Neural cell (in vitro differentiated cells): ENCODE results near the gene CFAP45. TPM values are rescaled to one million over a fixed set of nuclear protein-coding genes. Genes with fewer than 3 reads are reported as not detected.

ENCODE experiments used
- H2AFZ ChIP-seq: fragments of 200-600, 300-800 bp; sonication (generic), shearing (Covaris generic); 2 replicates; pipeline ENCODE4 v1.6.0; 2014; ENCODE audit warnings: low read depth, mild to moderate bottlenecking, antibody characterized with exemption, low read length, moderate library complexity
- H3F3A ChIP-seq: fragments of 200-600 bp; shearing (Covaris generic); 2 replicates; pipeline ENCODE4 v1.6.1; 2016; ENCODE audit warnings: mild to moderate bottlenecking, moderate library complexity, mixed read lengths, antibody characterized with exemption, low read length; ENCODE audit not compliant: insufficient read depth, poor library complexity, severe bottlenecking
- H3K27ac ChIP-seq: fragments of 200-600, 300-800 bp; sonication (generic), shearing (Covaris generic); 2 replicates; pipeline ENCODE4 v1.5.1; 2014; ENCODE audit warnings: mild to moderate bottlenecking, low read length, moderate library complexity
- H3K27me3 ChIP-seq: fragments of 300-800, 200-600 bp; sonication (generic), shearing (Covaris generic); 2 replicates; pipeline ENCODE4 v1.6.0; 2014; ENCODE audit warnings: mild to moderate bottlenecking, low read depth, low read length, moderate library complexity; ENCODE audit not compliant: insufficient read depth
- H3K36me3 ChIP-seq: fragments of 300-800, 200-600 bp; sonication (generic), shearing (Covaris generic); 2 replicates; pipeline ENCODE4 v1.5.1; 2014; ENCODE audit warnings: mild to moderate bottlenecking, antibody characterized with exemption, low read length, moderate library complexity; ENCODE audit not compliant: insufficient read depth
- H3K4me2 ChIP-seq: fragments of 300-800, 200-600 bp; sonication (generic), shearing (Covaris generic); 2 replicates; pipeline ENCODE4 v1.6.0; 2014; ENCODE audit warnings: mild to moderate bottlenecking, low read length
- H3K4me3 ChIP-seq: fragments of 300-800, 200-600 bp; sonication (generic), shearing (Covaris generic); 2 replicates; pipeline ENCODE4 v1.5.1; 2014; ENCODE audit warnings: mild to moderate bottlenecking, low read length, moderate library complexity
- H3K79me2 ChIP-seq: fragments of 200-600 bp; shearing (Covaris generic); replicated peaks from 2 replicates; pipeline ENCODE4 v1.6.0; 2014; ENCODE audit warnings: mild to moderate bottlenecking, low read length, moderate library complexity; ENCODE audit not compliant: insufficient read depth
- H3K9ac ChIP-seq: fragments of 300-800, 200-600 bp; sonication (generic), shearing (Covaris generic); 2 replicates; pipeline ENCODE4 v1.6.1; 2016; ENCODE audit warnings: mild to moderate bottlenecking, low read length, mixed read lengths
- H3K9me2 ChIP-seq: fragments of 200-600 bp; shearing (Covaris generic); 2 replicates; pipeline ENCODE4 v1.6.1; 2016; ENCODE audit warnings: mild to moderate bottlenecking, low read length, mixed read lengths; ENCODE audit not compliant: insufficient read depth
- H3K9me3 ChIP-seq: fragments of 200-600, 300-800 bp; sonication (generic), shearing (Covaris generic); 2 replicates; pipeline ENCODE4 v1.6.1; 2016; ENCODE audit warnings: mild to moderate bottlenecking, mixed run types, low read length, moderate library complexity, mixed read lengths
- H4K20me1 ChIP-seq: fragments of 200-600 bp; shearing (Covaris generic); 2 replicates; pipeline ENCODE4 v1.6.1; 2016; ENCODE audit warnings: mild to moderate bottlenecking, mixed run types; ENCODE audit not compliant: insufficient read depth
- EP300 ChIP-seq: fragments of 450-650 bp; conservative IDR thresholded peaks from 2 replicates; pipeline ENCODE4 v1.6.1; 2014; ENCODE audit warnings: antibody characterized with exemption, mild to moderate bottlenecking, moderate library complexity; ENCODE audit not compliant: poor library complexity, severe bottlenecking
- EZH2 ChIP-seq: fragments of 200-600, 300-800 bp; shearing (Covaris generic), sonication (generic); IDR thresholded peaks from 2 replicates; pipeline ENCODE4 v1.6.1; 2014; ENCODE audit warnings: antibody characterized with exemption, low read length, borderline replicate concordance, mild to moderate bottlenecking; ENCODE audit not compliant: insufficient read depth, poor library complexity, severe bottlenecking
- MXI1 ChIP-seq: fragments of 450-650 bp; conservative IDR thresholded peaks from 2 replicates; pipeline ENCODE4 v1.6.1; 2014; ENCODE audit warnings: antibody characterized with exemption, mild to moderate bottlenecking; ENCODE audit not compliant: poor library complexity, severe bottlenecking
- POLR2AphosphoS5 ChIP-seq: IDR thresholded peaks from 2 replicates; pipeline ENCODE4 v1.6.1; 2012
- RAD21 ChIP-seq: fragments of 450-650 bp; conservative IDR thresholded peaks from 2 replicates; pipeline ENCODE4 v1.6.1; 2014; ENCODE audit warnings: antibody characterized with exemption, mild to moderate bottlenecking, moderate library complexity
- SMC3 ChIP-seq: fragments of 450-650 bp; conservative IDR thresholded peaks from 2 replicates; pipeline ENCODE4 v1.6.1; 2014; ENCODE audit warnings: antibody characterized with exemption, mild to moderate bottlenecking, moderate library complexity; ENCODE audit not compliant: poor library complexity
- TAF1 ChIP-seq: IDR thresholded peaks from 2 replicates; pipeline ENCODE4 v1.6.1; 2012; ENCODE audit warnings: low read depth
- polyA plus RNA-seq: library from polyadenylated mRNA; depleted of rRNA; stranded (reverse); fragments of >200 nt; gene quantifications from 2 replicates; pipeline ENCODE4 v1.2.3, GENCODE V29; 2014
- TF ChIP-seq, protein P1 (sequence below): IDR thresholded peaks from 2 replicates; pipeline ENCODE4 v1.6.1; 2012; ENCODE audit warnings: borderline replicate concordance
- TF ChIP-seq, protein P2 (sequence below): fragments of 450-650 bp; IDR thresholded peaks from 2 replicates; pipeline ENCODE4 v1.5.1; 2014; ENCODE audit warnings: antibody characterized with exemption, mild to moderate bottlenecking, moderate library complexity; ENCODE audit not compliant: poor library complexity, severe bottlenecking

Gene CFAP45
- polyA plus RNA-seq, 1 donor from 2014 or later: 0.12 TPM

DNA sequence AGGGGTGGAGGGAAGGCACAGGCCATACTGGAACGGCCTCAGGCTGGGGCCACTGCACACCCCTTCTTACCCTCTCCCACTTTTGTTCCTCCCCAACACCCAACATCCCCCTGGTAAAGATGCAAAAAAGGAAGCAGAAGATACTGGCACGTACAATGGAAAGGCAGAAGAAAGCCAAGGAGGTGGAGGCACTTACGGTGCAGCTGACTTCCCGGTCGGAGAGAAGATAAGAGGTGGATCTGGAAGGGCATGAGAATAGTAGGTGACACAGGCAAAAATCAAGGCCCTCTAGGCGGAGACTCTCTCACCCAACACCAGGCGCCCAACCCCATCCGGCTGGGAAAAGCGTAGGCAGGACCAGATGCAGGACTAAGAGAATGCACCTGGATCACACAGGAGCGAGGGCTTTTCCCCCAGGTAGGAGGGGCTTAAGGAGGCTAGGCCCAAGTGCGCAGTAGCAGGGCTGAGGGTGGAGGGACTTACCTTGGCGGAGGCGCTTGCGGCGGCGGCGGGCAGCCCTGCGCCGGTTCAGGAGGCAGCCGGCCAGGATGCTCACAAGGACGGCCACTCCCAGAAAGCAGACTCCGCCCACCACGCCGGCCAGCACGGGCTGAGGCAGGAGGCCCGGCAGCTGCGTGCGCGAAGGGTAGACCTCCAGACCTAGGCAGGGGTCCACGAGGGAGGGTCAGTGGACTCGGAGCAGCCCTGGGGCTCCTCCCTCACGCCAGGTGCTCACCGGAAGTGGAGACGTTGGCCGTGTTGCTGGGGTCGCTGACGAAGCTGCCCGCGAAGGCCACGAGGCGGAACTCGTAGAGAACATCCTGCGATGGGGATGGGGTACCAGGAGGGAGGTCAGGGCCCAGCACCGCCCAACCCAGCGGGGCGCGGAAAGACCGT is 29.4 kb upstream of the CFAP45 start:
- Histone ChIP-seq H3F3A (no peaks in the 10 kb centered on the region), H3K9ac (no peak overlapping the region), H3K27ac (no peak overlapping the region), H3K36me3 (no peaks in the 10 kb centered on the region), H3K9me2 (no peaks in the 10 kb centered on the region), H3K4me3 (no peak overlapping the region), H2AFZ (no peak overlapping the region), H3K4me2 (no peak overlapping the region), H3K27me3 (peaks cover 17% of the 10 kb centered on the region), H3K9me3 (no peaks in the 10 kb centered on the region), H4K20me1 (no peaks in the 10 kb centered on the region), H3K79me2 (no peaks in the 10 kb centered on the region)
- TF ChIP-seq EP300: no peak

- no peak overlapping the region for H3K4me3 ChIP-seq
- no peak overlapping the region for H2AFZ ChIP-seq
- H3F3A ChIP-seq: no peaks in the 10 kb centered on the region
- peaks cover 21% of the 10 kb centered on the region for H3K27me3 ChIP-seq
- H3K9me2 ChIP-seq: no peaks in the 10 kb centered on the region
- no peaks in the 10 kb centered on the region for H3K79me2 ChIP-seq
- H3K9me3 ChIP-seq: no peaks in the 10 kb centered on the region
- H3K4me2 ChIP-seq: no peak overlapping the region
- H3K36me3 ChIP-seq: no peaks in the 10 kb centered on the region
- H3K27ac ChIP-seq: no peak overlapping the region
- H3K9ac ChIP-seq: no peak overlapping the region
- H4K20me1 ChIP-seq: no peaks in the 10 kb centered on the region
- TF ChIP-seq EP300 (no peak), POLR2AphosphoS5 (no peak), SMC3 (no peak), RAD21 (no peak), MXI1 (no peak), TAF1 (no peak), EZH2 (no peak)
- TF ChIP-seq, protein P1, sequence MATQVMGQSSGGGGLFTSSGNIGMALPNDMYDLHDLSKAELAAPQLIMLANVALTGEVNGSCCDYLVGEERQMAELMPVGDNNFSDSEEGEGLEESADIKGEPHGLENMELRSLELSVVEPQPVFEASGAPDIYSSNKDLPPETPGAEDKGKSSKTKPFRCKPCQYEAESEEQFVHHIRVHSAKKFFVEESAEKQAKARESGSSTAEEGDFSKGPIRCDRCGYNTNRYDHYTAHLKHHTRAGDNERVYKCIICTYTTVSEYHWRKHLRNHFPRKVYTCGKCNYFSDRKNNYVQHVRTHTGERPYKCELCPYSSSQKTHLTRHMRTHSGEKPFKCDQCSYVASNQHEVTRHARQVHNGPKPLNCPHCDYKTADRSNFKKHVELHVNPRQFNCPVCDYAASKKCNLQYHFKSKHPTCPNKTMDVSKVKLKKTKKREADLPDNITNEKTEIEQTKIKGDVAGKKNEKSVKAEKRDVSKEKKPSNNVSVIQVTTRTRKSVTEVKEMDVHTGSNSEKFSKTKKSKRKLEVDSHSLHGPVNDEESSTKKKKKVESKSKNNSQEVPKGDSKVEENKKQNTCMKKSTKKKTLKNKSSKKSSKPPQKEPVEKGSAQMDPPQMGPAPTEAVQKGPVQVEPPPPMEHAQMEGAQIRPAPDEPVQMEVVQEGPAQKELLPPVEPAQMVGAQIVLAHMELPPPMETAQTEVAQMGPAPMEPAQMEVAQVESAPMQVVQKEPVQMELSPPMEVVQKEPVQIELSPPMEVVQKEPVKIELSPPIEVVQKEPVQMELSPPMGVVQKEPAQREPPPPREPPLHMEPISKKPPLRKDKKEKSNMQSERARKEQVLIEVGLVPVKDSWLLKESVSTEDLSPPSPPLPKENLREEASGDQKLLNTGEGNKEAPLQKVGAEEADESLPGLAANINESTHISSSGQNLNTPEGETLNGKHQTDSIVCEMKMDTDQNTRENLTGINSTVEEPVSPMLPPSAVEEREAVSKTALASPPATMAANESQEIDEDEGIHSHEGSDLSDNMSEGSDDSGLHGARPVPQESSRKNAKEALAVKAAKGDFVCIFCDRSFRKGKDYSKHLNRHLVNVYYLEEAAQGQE: no peak
- TF ChIP-seq, protein P2, sequence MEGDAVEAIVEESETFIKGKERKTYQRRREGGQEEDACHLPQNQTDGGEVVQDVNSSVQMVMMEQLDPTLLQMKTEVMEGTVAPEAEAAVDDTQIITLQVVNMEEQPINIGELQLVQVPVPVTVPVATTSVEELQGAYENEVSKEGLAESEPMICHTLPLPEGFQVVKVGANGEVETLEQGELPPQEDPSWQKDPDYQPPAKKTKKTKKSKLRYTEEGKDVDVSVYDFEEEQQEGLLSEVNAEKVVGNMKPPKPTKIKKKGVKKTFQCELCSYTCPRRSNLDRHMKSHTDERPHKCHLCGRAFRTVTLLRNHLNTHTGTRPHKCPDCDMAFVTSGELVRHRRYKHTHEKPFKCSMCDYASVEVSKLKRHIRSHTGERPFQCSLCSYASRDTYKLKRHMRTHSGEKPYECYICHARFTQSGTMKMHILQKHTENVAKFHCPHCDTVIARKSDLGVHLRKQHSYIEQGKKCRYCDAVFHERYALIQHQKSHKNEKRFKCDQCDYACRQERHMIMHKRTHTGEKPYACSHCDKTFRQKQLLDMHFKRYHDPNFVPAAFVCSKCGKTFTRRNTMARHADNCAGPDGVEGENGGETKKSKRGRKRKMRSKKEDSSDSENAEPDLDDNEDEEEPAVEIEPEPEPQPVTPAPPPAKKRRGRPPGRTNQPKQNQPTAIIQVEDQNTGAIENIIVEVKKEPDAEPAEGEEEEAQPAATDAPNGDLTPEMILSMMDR: no peak
Measured at GRCh38 chr1:159928491-159929050, 28.6 kb upstream of the CFAP45 start.
